SK-N-SH treated with all-trans-retinoic acid at 6 μM for 48 hours (cell line): ENCODE data around the gene L1CAM.

Experiments used
- ATAC-seq: fragments of 200-7000 bp; cut with Tn5 transposase; 3 replicates; pipeline ENCODE4 v1.9.1; 2020; ENCODE audit warnings: mild to moderate bottlenecking, moderate library complexity
- ARNTL ChIP-seq: fragments of 450-650 bp; formaldehyde crosslinking; IDR thresholded peaks from 2 replicates; pipeline ENCODE4 v1.5.0; 2020; ENCODE audit warnings: low read depth, mild to moderate bottlenecking, moderate library complexity, borderline replicate concordance
- BACH2 ChIP-seq: fragments of 250-450 bp; sonication (Bioruptor Pico); IDR thresholded peaks from 2 replicates; pipeline ENCODE4 v1.9.0; 2021; ENCODE audit warnings: mild to moderate bottlenecking, borderline replicate concordance
- CREB5 ChIP-seq: fragments of 250-450 bp; sonication (Bioruptor Pico); IDR thresholded peaks from 2 replicates; pipeline ENCODE4 v1.5.1; 2020; ENCODE audit warnings: low read depth, mild to moderate bottlenecking, moderate library complexity
- CSDC2 ChIP-seq: fragments of 250-450 bp; sonication (Bioruptor Pico); IDR thresholded peaks from 2 replicates; pipeline ENCODE4 v1.5.0; 2020; ENCODE audit warnings: mild to moderate bottlenecking, moderate library complexity
- CSRNP3 ChIP-seq: fragments of 250-450 bp; sonication (Bioruptor Pico); IDR thresholded peaks from 2 replicates; pipeline ENCODE4 v1.5.1; 2021; ENCODE audit warnings: mild to moderate bottlenecking, moderate library complexity
- ESRRG ChIP-seq: fragments of 250-450 bp; sonication (Bioruptor Pico); IDR thresholded peaks from 2 replicates; pipeline ENCODE4 v1.6.1; 2021; ENCODE audit warnings: mild to moderate bottlenecking
- GLIS3 ChIP-seq: fragments of 250-450 bp; sonication (Bioruptor Pico); IDR thresholded peaks from 2 replicates; pipeline ENCODE4 v1.5.0; 2020; ENCODE audit warnings: mild to moderate bottlenecking, moderate library complexity
- ISL1 ChIP-seq: fragments of 250-450 bp; sonication (Bioruptor Pico); IDR thresholded peaks from 2 replicates; pipeline ENCODE4 v2.1.2; 2022; ENCODE audit warnings: mild to moderate bottlenecking, moderate library complexity
- PATZ1 ChIP-seq: fragments of 250-450 bp; sonication (Bioruptor Pico); IDR thresholded peaks from 2 replicates; pipeline ENCODE4 v1.8.0; 2020; ENCODE audit warnings: mild to moderate bottlenecking, moderate library complexity, borderline replicate concordance
- POU6F1 ChIP-seq: fragments of 250-450 bp; sonication (Bioruptor Pico); IDR thresholded peaks from 2 replicates; pipeline ENCODE4 v1.8.0; 2021; ENCODE audit warnings: low read depth, mild to moderate bottlenecking, moderate library complexity, borderline replicate concordance
- PPARA ChIP-seq: fragments of 250-450 bp; sonication (Bioruptor Pico); IDR thresholded peaks from 2 replicates; pipeline ENCODE4 v1.5.0; 2020; ENCODE audit warnings: mild to moderate bottlenecking, borderline replicate concordance
- RARB ChIP-seq: fragments of 250-450 bp; sonication (Bioruptor Pico); IDR thresholded peaks from 2 replicates; pipeline ENCODE4 v1.8.0; 2021; ENCODE audit warnings: mild to moderate bottlenecking, moderate library complexity
- SNAI2 ChIP-seq: fragments of 250-450 bp; sonication (Bioruptor Pico); IDR thresholded peaks from 2 replicates; pipeline ENCODE4 v1.5.0; 2020; ENCODE audit warnings: mild to moderate bottlenecking, moderate library complexity
- TCF4 ChIP-seq: fragments of 250-450 bp; sonication (Bioruptor Pico); IDR thresholded peaks from 2 replicates; pipeline ENCODE4 v1.8.0; 2021; ENCODE audit warnings: mild to moderate bottlenecking, moderate library complexity, borderline replicate concordance
- TOX ChIP-seq: fragments of 250-450 bp; sonication (Bioruptor Pico); IDR thresholded peaks from 2 replicates; pipeline ENCODE4 v1.8.0; 2021; ENCODE audit warnings: mild to moderate bottlenecking, moderate library complexity, borderline replicate concordance
- TSHZ2 ChIP-seq: fragments of 250-450 bp; sonication (Bioruptor Pico); IDR thresholded peaks from 2 replicates; pipeline ENCODE4 v1.5.0; 2020; ENCODE audit warnings: mild to moderate bottlenecking, moderate library complexity
- ZC3H10 ChIP-seq: fragments of 250-450 bp; sonication (Bioruptor Pico); IDR thresholded peaks from 2 replicates; pipeline ENCODE4 v1.5.1; 2021; ENCODE audit warnings: mild to moderate bottlenecking, moderate library complexity
- ZFP3 ChIP-seq: fragments of 250-450 bp; sonication (Bioruptor Pico); IDR thresholded peaks from 2 replicates; pipeline ENCODE4 v1.5.0; 2020; ENCODE audit warnings: mild to moderate bottlenecking, moderate library complexity
- ZFP30 ChIP-seq: fragments of 450-650 bp; formaldehyde crosslinking; IDR thresholded peaks from 2 replicates; pipeline ENCODE4 v1.5.0; 2022; ENCODE audit warnings: mild to moderate bottlenecking, moderate library complexity
- ZNF565 ChIP-seq: fragments of 450-650 bp; formaldehyde crosslinking; conservative IDR thresholded peaks from 2 replicates; pipeline ENCODE4 v1.5.0; 2020; ENCODE audit warnings: low read depth, mild to moderate bottlenecking, moderate library complexity
- ZNF70 ChIP-seq: fragments of 450-650 bp; formaldehyde crosslinking; IDR thresholded peaks from 2 replicates; pipeline ENCODE4 v1.5.0; 2020; ENCODE audit warnings: mild to moderate bottlenecking, moderate library complexity

Gene L1CAM

GRCh38 chrX:153880440-153880815 is 5.5 kb downstream of the L1CAM start:
- no peak for TF ChIP-seq RARB
- TF ChIP-seq ZNF70: no peak
- no peak for TF ChIP-seq PATZ1
- no peak for TF ChIP-seq ZFP30 (CRISPR knock-in tag)
- no peak for TF ChIP-seq BACH2 (CRISPR knock-in tag)
- no peak for TF ChIP-seq ARNTL (CRISPR knock-in tag)
- no peak for TF ChIP-seq POU6F1
- TF ChIP-seq TSHZ2 (CRISPR knock-in tag): no peak
- TF ChIP-seq CREB5 (CRISPR knock-in tag): no peak
- no peak for TF ChIP-seq ZNF565
- TF ChIP-seq GLIS3 (CRISPR knock-in tag): no peak
- TF ChIP-seq ESRRG (CRISPR knock-in tag): no peak
- no peak for TF ChIP-seq ISL1 (CRISPR knock-in tag)
- no peak for TF ChIP-seq ZFP3
- TF ChIP-seq CSDC2: no peak
- ATAC-seq: no peak

- no peak for TF ChIP-seq SNAI2 (CRISPR knock-in tag)
- no peak for TF ChIP-seq ZFP30 (CRISPR knock-in tag)
- TF ChIP-seq ARNTL (CRISPR knock-in tag): no peak
- TF ChIP-seq CREB5 (CRISPR knock-in tag): no peak
- TF ChIP-seq ZFP3: no peak
- TF ChIP-seq ZC3H10 (CRISPR knock-in tag): no peak
- no peak for TF ChIP-seq ZNF565
- no peak for TF ChIP-seq ISL1 (CRISPR knock-in tag)
- TF ChIP-seq ESRRG (CRISPR knock-in tag): no peak
- TF ChIP-seq TCF4: no peak
- TF ChIP-seq CSDC2: no peak
- no peak for TF ChIP-seq TSHZ2 (CRISPR knock-in tag)
- no peak for TF ChIP-seq BACH2 (CRISPR knock-in tag)
- TF ChIP-seq CSRNP3: no peak
- TF ChIP-seq PPARA (CRISPR knock-in tag): no peak
- no peak for TF ChIP-seq TOX (CRISPR knock-in tag)
- no peak for TF ChIP-seq RARB
- ATAC-seq: no peak
Measured at GRCh38 chrX:153879741-153880439, 6.1 kb downstream of the L1CAM start.
